ENCODE results near the gene C1orf74.

C1orf74 gene

GRCh38 chr1:209807509-209807908 is 23.1 kb upstream of the C1orf74 start:
- Histone ChIP-seq H3K4me1 (ENCODE audit: insufficient read depth, low read length, poor library complexity, severe bottlenecking) (no peaks in the 10 kb centered on the region), H2AFZ (ENCODE audit: low read length) (no peak overlapping the region), H3F3A (ENCODE audit: low read depth) (no peaks in the 10 kb centered on the region), H4K20me1 (ENCODE audit: insufficient read depth, low read length, poor library complexity, severe bottlenecking) (no peaks in the 10 kb centered on the region), H3K79me2 (ENCODE audit: insufficient read depth, low read length) (no peaks in the 10 kb centered on the region), H3K27me3 (ENCODE audit: insufficient read depth, low read length, poor library complexity, severe bottlenecking) (peaks cover 17% of the 10 kb centered on the region), H3K9me3 (ENCODE audit: insufficient read depth, low read depth, low read length) (no peaks in the 10 kb centered on the region), H3K36me3 (ENCODE audit: insufficient read depth, low read length) (no peaks in the 10 kb centered on the region), H3K9me2 (replicated peaks; ENCODE audit: low read depth, low read length) (no peaks in the 10 kb centered on the region), H3K4me3 (ENCODE audit: low read length, poor library complexity, severe bottlenecking) (no peak overlapping the region), H3K9ac (ENCODE audit: low read depth, low read length, poor library complexity, severe bottlenecking) (no peak overlapping the region), H3K4me2 (ENCODE audit: low read depth, low read length, poor library complexity, severe bottlenecking) (no peak overlapping the region)
- TF ChIP-seq CTCF (conservative IDR thresholded peaks at IDR 0.05; ENCODE audit: low read length) (no peak), EZH2phosphoT487 (IDR thresholded peaks at IDR 0.05; ENCODE audit: borderline replicate concordance) (no peak)

- H3K9ac ChIP-seq (ENCODE audit: low read depth, low read length, poor library complexity, severe bottlenecking): no peak within 1 kb of the TSS
- no peaks in the 10 kb centered on the region for H3K4me1 ChIP-seq (ENCODE audit: insufficient read depth, low read length, poor library complexity, severe bottlenecking)
- no peak within 1 kb of the TSS for H2AFZ ChIP-seq (ENCODE audit: low read length)
- no peak within 1 kb of the TSS for H3K4me2 ChIP-seq (ENCODE audit: low read depth, low read length, poor library complexity, severe bottlenecking)
- no peaks in the 10 kb centered on the region for H3K9me2 ChIP-seq (replicated peaks; ENCODE audit: low read depth, low read length)
- no peaks in the 10 kb centered on the region for H4K20me1 ChIP-seq (ENCODE audit: insufficient read depth, low read length, poor library complexity, severe bottlenecking)
- H3K36me3 ChIP-seq (ENCODE audit: insufficient read depth, low read length): no peaks in the 10 kb centered on the region
- TF ChIP-seq CTCF (conservative IDR thresholded peaks at IDR 0.05; ENCODE audit: low read length) (no peak), EZH2phosphoT487 (IDR thresholded peaks at IDR 0.05; ENCODE audit: borderline replicate concordance) (no peak)
- H3K4me3 ChIP-seq (ENCODE audit: low read length, poor library complexity, severe bottlenecking): no peak within 1 kb of the TSS
- no peaks in the 10 kb centered on the region for H3K9me3 ChIP-seq (ENCODE audit: insufficient read depth, low read depth, low read length)
- peaks cover 31% of the 10 kb centered on the region for H3K27me3 ChIP-seq (ENCODE audit: insufficient read depth, low read length, poor library complexity, severe bottlenecking)
- H3F3A ChIP-seq (ENCODE audit: low read depth): no peaks in the 10 kb centered on the region
- H3K79me2 ChIP-seq (ENCODE audit: insufficient read depth, low read length): no peaks in the 10 kb centered on the region
Measured at GRCh38 chr1:209805875-209806760, 21.8 kb upstream of the C1orf74 start, which contains the start of gene IRF6. TSS of gene IRF6 (minus strand) at chr1:209806142. CDS start at chr1:209801413, 4,729 bp downstream.

- Histone ChIP-seq H4K20me1 (ENCODE audit: insufficient read depth, low read length, poor library complexity, severe bottlenecking) (no peaks in the 10 kb centered on the region), H3K36me3 (ENCODE audit: insufficient read depth, low read length) (no peaks in the 10 kb centered on the region), H3K9me3 (ENCODE audit: insufficient read depth, low read depth, low read length) (no peaks in the 10 kb centered on the region), H3K4me3 (ENCODE audit: low read length, poor library complexity, severe bottlenecking) (no peak overlapping the region), H2AFZ (ENCODE audit: low read length) (no peak overlapping the region), H3K9me2 (replicated peaks; ENCODE audit: low read depth, low read length) (no peaks in the 10 kb centered on the region), H3K27me3 (ENCODE audit: insufficient read depth, low read length, poor library complexity, severe bottlenecking) (peaks cover 38% of the 10 kb centered on the region), H3K4me2 (ENCODE audit: low read depth, low read length, poor library complexity, severe bottlenecking) (no peak overlapping the region), H3K9ac (ENCODE audit: low read depth, low read length, poor library complexity, severe bottlenecking) (no peak overlapping the region), H3K4me1 (ENCODE audit: insufficient read depth, low read length, poor library complexity, severe bottlenecking) (no peaks in the 10 kb centered on the region), H3F3A (ENCODE audit: low read depth) (no peaks in the 10 kb centered on the region), H3K79me2 (ENCODE audit: insufficient read depth, low read length) (no peaks in the 10 kb centered on the region)
- TF ChIP-seq CTCF (conservative IDR thresholded peaks at IDR 0.05; ENCODE audit: low read length) (no peak), EZH2phosphoT487 (IDR thresholded peaks at IDR 0.05; ENCODE audit: borderline replicate concordance) (no peak)
Measured at GRCh38 chr1:209805341-209805781, 21.0 kb upstream of the C1orf74 start.

Measured in Loucy (cell line).